SK-N-SH (cell line): ENCODE data around the gene SERPINA6.

Experiments used
- CHD2 ChIP-seq: fragments of 150-350 bp; IDR thresholded peaks from 2 replicates; pipeline ENCODE4 v1.6.1; 2018; ENCODE audit warnings: low read length; ENCODE audit not compliant: partially characterized antibody
- NRF1 ChIP-seq: IDR thresholded peaks from 2 replicates; pipeline ENCODE4 v1.6.1; 2012; ENCODE audit warnings: low read depth, mild to moderate bottlenecking, low read length
- TCF12 ChIP-seq: IDR thresholded peaks from 2 replicates; pipeline ENCODE4 v1.4.0; 2012
- TF ChIP-seq, protein P1 (sequence below): IDR thresholded peaks from 2 replicates; pipeline ENCODE4 v1.6.1; 2012; ENCODE audit warnings: mild to moderate bottlenecking, low read depth, low read length, moderate library complexity
- TF ChIP-seq, protein P2 (sequence below): fragments of 200-600 bp; sonication (generic); IDR thresholded peaks from 2 replicates; pipeline ENCODE4 v1.6.1; 2017; ENCODE audit warnings: antibody characterized with exemption, mild to moderate bottlenecking, moderate library complexity

DNA sequence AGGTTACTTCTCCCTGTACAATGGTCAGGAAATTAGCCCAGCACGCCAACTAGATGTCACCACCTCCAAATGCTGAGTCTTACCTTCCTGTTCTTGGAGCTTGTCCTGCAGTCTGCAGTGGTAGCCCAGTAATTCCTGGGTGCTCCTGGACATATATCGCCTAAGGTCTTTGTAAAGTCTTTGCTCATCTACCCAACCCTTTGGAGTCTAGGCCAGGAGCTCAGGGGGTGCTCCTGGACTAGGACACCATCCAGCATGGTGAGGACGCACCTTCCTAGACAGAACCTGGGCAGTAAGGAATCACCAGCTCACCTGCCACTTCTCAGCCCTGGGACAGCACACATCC is 30.6 kb downstream of the SERPINA6 start:
- TF ChIP-seq, protein P1, sequence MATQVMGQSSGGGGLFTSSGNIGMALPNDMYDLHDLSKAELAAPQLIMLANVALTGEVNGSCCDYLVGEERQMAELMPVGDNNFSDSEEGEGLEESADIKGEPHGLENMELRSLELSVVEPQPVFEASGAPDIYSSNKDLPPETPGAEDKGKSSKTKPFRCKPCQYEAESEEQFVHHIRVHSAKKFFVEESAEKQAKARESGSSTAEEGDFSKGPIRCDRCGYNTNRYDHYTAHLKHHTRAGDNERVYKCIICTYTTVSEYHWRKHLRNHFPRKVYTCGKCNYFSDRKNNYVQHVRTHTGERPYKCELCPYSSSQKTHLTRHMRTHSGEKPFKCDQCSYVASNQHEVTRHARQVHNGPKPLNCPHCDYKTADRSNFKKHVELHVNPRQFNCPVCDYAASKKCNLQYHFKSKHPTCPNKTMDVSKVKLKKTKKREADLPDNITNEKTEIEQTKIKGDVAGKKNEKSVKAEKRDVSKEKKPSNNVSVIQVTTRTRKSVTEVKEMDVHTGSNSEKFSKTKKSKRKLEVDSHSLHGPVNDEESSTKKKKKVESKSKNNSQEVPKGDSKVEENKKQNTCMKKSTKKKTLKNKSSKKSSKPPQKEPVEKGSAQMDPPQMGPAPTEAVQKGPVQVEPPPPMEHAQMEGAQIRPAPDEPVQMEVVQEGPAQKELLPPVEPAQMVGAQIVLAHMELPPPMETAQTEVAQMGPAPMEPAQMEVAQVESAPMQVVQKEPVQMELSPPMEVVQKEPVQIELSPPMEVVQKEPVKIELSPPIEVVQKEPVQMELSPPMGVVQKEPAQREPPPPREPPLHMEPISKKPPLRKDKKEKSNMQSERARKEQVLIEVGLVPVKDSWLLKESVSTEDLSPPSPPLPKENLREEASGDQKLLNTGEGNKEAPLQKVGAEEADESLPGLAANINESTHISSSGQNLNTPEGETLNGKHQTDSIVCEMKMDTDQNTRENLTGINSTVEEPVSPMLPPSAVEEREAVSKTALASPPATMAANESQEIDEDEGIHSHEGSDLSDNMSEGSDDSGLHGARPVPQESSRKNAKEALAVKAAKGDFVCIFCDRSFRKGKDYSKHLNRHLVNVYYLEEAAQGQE, result no peak
- TF ChIP-seq, protein P2, sequence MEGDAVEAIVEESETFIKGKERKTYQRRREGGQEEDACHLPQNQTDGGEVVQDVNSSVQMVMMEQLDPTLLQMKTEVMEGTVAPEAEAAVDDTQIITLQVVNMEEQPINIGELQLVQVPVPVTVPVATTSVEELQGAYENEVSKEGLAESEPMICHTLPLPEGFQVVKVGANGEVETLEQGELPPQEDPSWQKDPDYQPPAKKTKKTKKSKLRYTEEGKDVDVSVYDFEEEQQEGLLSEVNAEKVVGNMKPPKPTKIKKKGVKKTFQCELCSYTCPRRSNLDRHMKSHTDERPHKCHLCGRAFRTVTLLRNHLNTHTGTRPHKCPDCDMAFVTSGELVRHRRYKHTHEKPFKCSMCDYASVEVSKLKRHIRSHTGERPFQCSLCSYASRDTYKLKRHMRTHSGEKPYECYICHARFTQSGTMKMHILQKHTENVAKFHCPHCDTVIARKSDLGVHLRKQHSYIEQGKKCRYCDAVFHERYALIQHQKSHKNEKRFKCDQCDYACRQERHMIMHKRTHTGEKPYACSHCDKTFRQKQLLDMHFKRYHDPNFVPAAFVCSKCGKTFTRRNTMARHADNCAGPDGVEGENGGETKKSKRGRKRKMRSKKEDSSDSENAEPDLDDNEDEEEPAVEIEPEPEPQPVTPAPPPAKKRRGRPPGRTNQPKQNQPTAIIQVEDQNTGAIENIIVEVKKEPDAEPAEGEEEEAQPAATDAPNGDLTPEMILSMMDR, result no peak
- TF ChIP-seq CHD2 (no peak), TCF12 (no peak), NRF1 (no peak)
